ENCODE data around the gene CPSF7.
A peak's percentile ranks its signal among the peaks of the same experiment; 100 is the strongest.

Gene CPSF7

GRCh38 chr11:61454520-61454919 lies 24.7 kb upstream of the CPSF7 start:
- no peak for TF ChIP-seq CTCF (conservative IDR thresholded peaks at IDR 0.05; ENCODE audit: low read depth, low read length)

GRCh38 chr11:61453695-61454094 lies 23.9 kb upstream of the CPSF7 start:
- DNase-seq (ENCODE audit: low read depth) = peak; percentile 23
- no peak for TF ChIP-seq CTCF (conservative IDR thresholded peaks at IDR 0.05; ENCODE audit: low read depth, low read length)

More at GRCh38 chr11:61454520-61454919, 24.7 kb upstream of the CPSF7 start:
- H3K4me3 ChIP-seq (ENCODE audit: low read depth, low read length) = no peak overlapping the region
- no peak for DNase-seq (ENCODE audit: low read depth)

GRCh38 chr11:61452825-61453224 lies 23.1 kb upstream of the CPSF7 start:
- no peak for TF ChIP-seq CTCF (conservative IDR thresholded peaks at IDR 0.05; ENCODE audit: low read depth, low read length)
- no peak for DNase-seq (ENCODE audit: low read depth)
- no peak overlapping the region for H3K4me3 ChIP-seq (ENCODE audit: low read depth, low read length)

More at GRCh38 chr11:61453695-61454094, 23.9 kb upstream of the CPSF7 start:
- H3K4me3 ChIP-seq (ENCODE audit: low read depth, low read length) = no peak overlapping the region

GRCh38 chr11:61448552-61448927 lies 18.8 kb upstream of the CPSF7 start:
- DNase-seq (ENCODE audit: low read depth) = no peak
- H3K4me3 ChIP-seq (ENCODE audit: low read depth, low read length) = no peak overlapping the region
- no peak for TF ChIP-seq CTCF (conservative IDR thresholded peaks at IDR 0.05; ENCODE audit: low read depth, low read length)

GRCh38 chr11:61447601-61448551 lies 18.1 kb upstream of the CPSF7 start:
- TF ChIP-seq CTCF (conservative IDR thresholded peaks at IDR 0.05; ENCODE audit: low read depth, low read length) = no peak
- DNase-seq (ENCODE audit: low read depth) = no peak

GRCh38 chr11:61446211-61446651 lies 16.5 kb upstream of the CPSF7 start:
- peak; percentile 97 for TF ChIP-seq CTCF (conservative IDR thresholded peaks at IDR 0.05; ENCODE audit: low read depth, low read length)

More at GRCh38 chr11:61447601-61448551, 18.1 kb upstream of the CPSF7 start:
- no peak overlapping the region for H3K4me3 ChIP-seq (ENCODE audit: low read depth, low read length)

More at GRCh38 chr11:61446211-61446651, 16.5 kb upstream of the CPSF7 start:
- H3K4me3 ChIP-seq (ENCODE audit: low read depth, low read length) = no peak overlapping the region
- DNase-seq (ENCODE audit: low read depth) = peak; percentile 99

All from choroid plexus epithelial cell (primary cell).